NCI-H774 (cell line): Measurements from ENCODE around the gene PTPRD.

Experiments used
- DNase-seq: peaks from one replicate; lab custom pipeline; 2025; lab: John Stamatoyannopoulos, UW

PTPRD gene

GRCh38 chr9:8825585-8826147 lies 1787.1 kb downstream of the PTPRD start:
- no peak for DNase-seq

GRCh38 chr9:8823131-8823895 lies 1789.5 kb downstream of the PTPRD start:
- DNase-seq: no peak

GRCh38 chr9:8822667-8823025 lies 1790.2 kb downstream of the PTPRD start:
- DNase-seq: no peak

GRCh38 chr9:8821910-8822666 lies 1790.7 kb downstream of the PTPRD start:
- no peak for DNase-seq

GRCh38 chr9:8817335-8817734 lies 1795.5 kb downstream of the PTPRD start:
- DNase-seq: no peak

- DNase-seq: peak; percentile 38
Measured at GRCh38 chr9:8816361-8816760, 1796.4 kb downstream of the PTPRD start.

- DNase-seq: no peak
Measured at GRCh38 chr9:8815931-8816330, 1796.9 kb downstream of the PTPRD start.

- no peak for DNase-seq
Measured at GRCh38 chr9:8815219-8815618, 1797.6 kb downstream of the PTPRD start.

GRCh38 chr9:8812888-8813287 lies 1799.9 kb downstream of the PTPRD start:
- no peak for DNase-seq

- DNase-seq: no peak
Measured at GRCh38 chr9:8809741-8810140, 1803.1 kb downstream of the PTPRD start.

- no peak for DNase-seq
Measured at GRCh38 chr9:8806150-8806549, 1806.7 kb downstream of the PTPRD start.

- no peak for DNase-seq
Measured at GRCh38 chr9:8804613-8805012, 1808.2 kb downstream of the PTPRD start.

- DNase-seq: no peak
Measured at GRCh38 chr9:8802242-8802641, 1810.6 kb downstream of the PTPRD start.

GRCh38 chr9:8800196-8800595 lies 1812.6 kb downstream of the PTPRD start:
- no peak for DNase-seq

GRCh38 chr9:8799615-8800014 lies 1813.2 kb downstream of the PTPRD start:
- DNase-seq: no peak

- no peak for DNase-seq
Measured at GRCh38 chr9:8799206-8799605, 1813.6 kb downstream of the PTPRD start.

GRCh38 chr9:8784838-8785237 lies 1828.0 kb downstream of the PTPRD start:
- no peak for DNase-seq

- no peak for DNase-seq
Measured at GRCh38 chr9:8783941-8784340, 1828.9 kb downstream of the PTPRD start.

- no peak for DNase-seq
Measured at GRCh38 chr9:8782237-8782636, 1830.6 kb downstream of the PTPRD start.

GRCh38 chr9:8781458-8781857 lies 1831.3 kb downstream of the PTPRD start:
- no peak for DNase-seq

- no peak for DNase-seq
Measured at GRCh38 chr9:8780386-8780785, 1832.4 kb downstream of the PTPRD start.

GRCh38 chr9:8779478-8779877 lies 1833.3 kb downstream of the PTPRD start:
- DNase-seq: no peak

GRCh38 chr9:8778356-8778755 lies 1834.4 kb downstream of the PTPRD start:
- DNase-seq: no peak
